ENCODE measurements around the gene ACRBP. TPM values are rescaled to one million over a fixed set of nuclear protein-coding genes. Genes with fewer than 3 reads are reported as not detected.

ACRBP gene
- 1 to 10 TPM; 1.8 to 2.0 TPM for total RNA-seq
- not detected for polyA plus RNA-seq

- H3K36me3 Mint-ChIP-seq: peaks cover 13 to 47% (median 23%) of the 10 kb centered on the region in 3 donors
- peaks cover 9 to 12% (median 11%) of the 10 kb centered on the region in 3 donors for H3K4me1 Mint-ChIP-seq
- H3K27ac Mint-ChIP-seq: peak within 1 kb of the TSS in 3 of 8 donors; percentile 37 to 60 (median 46)
- peaks cover 0 to 10% (median 5%) of the 10 kb centered on the region in 5 donors for H3K9me3 Mint-ChIP-seq
- Histone ChIP-seq H3K4me3 (ENCODE audit: low read length) (no peak within 1 kb of the TSS), H3K36me3 (ENCODE audit: insufficient read depth, low read length) (peaks cover 22% of the 10 kb centered on the region), H3K27me3 (ENCODE audit: insufficient read depth, low read length, poor library complexity, severe bottlenecking) (no peaks in the 10 kb centered on the region), H3K27ac (ENCODE audit: low read depth, low read length) (no peak within 1 kb of the TSS), H3K4me1 (ENCODE audit: insufficient read depth, low read length) (no peaks in the 10 kb centered on the region), H3K9me3 (ENCODE audit: low read length) (no peaks in the 10 kb centered on the region)
- POLR2A ChIA-PET: no interaction called here
- H3K27me3 Mint-ChIP-seq: no peaks in the 10 kb centered on the region
- no peak for DNase-seq
- CTCF ChIA-PET: no interaction called here
- H3K4me3 Mint-ChIP-seq: peak within 1 kb of the TSS in 5 of 7 donors; percentile 12 to 44 (median 34)
These were observed at the start of gene ACRBP for GRCh38 chr12:6647083-6647604. ACRBP (minus strand) TSS chr12:6647432; CDS start chr12:6647366, 66 bp downstream.

- no peak for DNase-seq
- H3K4me1 Mint-ChIP-seq: peaks cover 16 to 23% (median 20%) of the 10 kb centered on the region in 3 donors
- H3K9me3 ChIP-seq (ENCODE audit: low read length): no peaks in the 10 kb centered on the region
- H3K4me3 ChIP-seq (ENCODE audit: low read length): no peak overlapping the region
- H3K4me1 ChIP-seq (ENCODE audit: insufficient read depth, low read length): peaks cover 1% of the 10 kb centered on the region
- H3K27ac Mint-ChIP-seq: peak overlapping the region in 1 of 8 donors; percentile 9
- H3K36me3 ChIP-seq (ENCODE audit: insufficient read depth, low read length): no peaks in the 10 kb centered on the region
- peaks cover 12 to 13% of the 10 kb centered on the region in 2 donors for H3K27me3 Mint-ChIP-seq
- peaks cover 0 to 5% (median 2%) of the 10 kb centered on the region in 3 donors for H3K36me3 Mint-ChIP-seq
- POLR2A ChIA-PET: no interaction called here
- CTCF ChIA-PET: interaction anchor here (0.7 to 1.2 kb wide), 2 partner anchors 68 to 76 kb away, joined by 3 read pairs; no protein-coding TSS in a partner anchor
- peaks cover 8% of the 10 kb centered on the region for H3K27me3 ChIP-seq (ENCODE audit: insufficient read depth, low read length, poor library complexity, severe bottlenecking)
- H3K9me3 Mint-ChIP-seq: no peaks in the 10 kb centered on the region
- H3K4me3 Mint-ChIP-seq: peak overlapping the region in 1 of 7 donors; percentile 73
- no peak overlapping the region for H3K27ac ChIP-seq (ENCODE audit: low read depth, low read length)
These were observed 48.2 kb upstream of the ACRBP start for GRCh38 chr12:6695313-6696045.

GRCh38 chr12:6694701-6695100 lies 47.5 kb upstream of the ACRBP start:
- DNase-seq: no peak
- CTCF ChIA-PET: no interaction called here
- peaks cover 11 to 12% of the 10 kb centered on the region in 2 donors for H3K27me3 Mint-ChIP-seq
- Histone ChIP-seq H3K36me3 (ENCODE audit: insufficient read depth, low read length) (no peaks in the 10 kb centered on the region), H3K4me1 (ENCODE audit: insufficient read depth, low read length) (peaks cover 8% of the 10 kb centered on the region), H3K9me3 (ENCODE audit: low read length) (no peaks in the 10 kb centered on the region), H3K27me3 (ENCODE audit: insufficient read depth, low read length, poor library complexity, severe bottlenecking) (peaks cover 7% of the 10 kb centered on the region), H3K4me3 (ENCODE audit: low read length) (no peak overlapping the region), H3K27ac (ENCODE audit: low read depth, low read length) (no peak overlapping the region)
- H3K4me1 Mint-ChIP-seq: peaks cover 23 to 29% (median 27%) of the 10 kb centered on the region in 3 donors
- H3K36me3 Mint-ChIP-seq: peaks cover 0 to 6% (median 2%) of the 10 kb centered on the region in 3 donors
- H3K4me3 Mint-ChIP-seq: peak overlapping the region in 1 of 7 donors; percentile 73
- no peaks in the 10 kb centered on the region for H3K9me3 Mint-ChIP-seq
- POLR2A ChIA-PET: interaction anchor here (0.5 kb wide), 1 partner anchor 46 kb away, joined by 4 read pairs; no protein-coding TSS in a partner anchor
- peak overlapping the region in 1 of 8 donors; percentile 33 for H3K27ac Mint-ChIP-seq

- Mint-ChIP-seq H3K4me3 (no peak overlapping the region), H3K27ac (peak overlapping the region in 2 of 8 donors; percentile 33 to 96), H3K4me1 (peaks cover 17 to 26% (median 25%) of the 10 kb centered on the region in 3 donors), H3K27me3 (peaks cover 5 to 8% of the 10 kb centered on the region in 2 donors), H3K36me3 (peaks cover 0 to 13% (median 2%) of the 10 kb centered on the region in 3 donors), H3K9me3 (no peaks in the 10 kb centered on the region)
- ChIA-PET POLR2A (no interaction called here), CTCF (no interaction called here)
- no peak for DNase-seq
- Histone ChIP-seq H3K4me3 (ENCODE audit: low read length) (no peak overlapping the region), H3K9me3 (ENCODE audit: low read length) (no peaks in the 10 kb centered on the region), H3K27me3 (ENCODE audit: insufficient read depth, low read length, poor library complexity, severe bottlenecking) (no peaks in the 10 kb centered on the region), H3K27ac (ENCODE audit: low read depth, low read length) (no peak overlapping the region), H3K36me3 (ENCODE audit: insufficient read depth, low read length) (no peaks in the 10 kb centered on the region), H3K4me1 (ENCODE audit: insufficient read depth, low read length) (peaks cover 8% of the 10 kb centered on the region)
These were observed 46.7 kb upstream of the ACRBP start for GRCh38 chr12:6693832-6694355.

GRCh38 chr12:6692888-6693287 lies 45.7 kb upstream of the ACRBP start:
- CTCF ChIA-PET: interaction anchor here (1.2 to 2.0 kb wide), 3 partner anchors 31 to 180 kb away, joined by 3 to 5 read pairs (median 4); partner anchors contain the start of genes COPS7A and SPSB2
- no peak overlapping the region for H3K4me3 ChIP-seq (ENCODE audit: low read length)
- H3K27ac ChIP-seq (ENCODE audit: low read depth, low read length): no peak overlapping the region
- H3K4me1 Mint-ChIP-seq: peaks cover 14 to 29% (median 27%) of the 10 kb centered on the region in 3 donors
- peak overlapping the region in 3 of 8 donors; percentile 5 to 67 (median 8) for H3K27ac Mint-ChIP-seq
- no peaks in the 10 kb centered on the region for H3K9me3 Mint-ChIP-seq
- no peaks in the 10 kb centered on the region for H3K27me3 ChIP-seq (ENCODE audit: insufficient read depth, low read length, poor library complexity, severe bottlenecking)
- no peak for DNase-seq
- H3K4me3 Mint-ChIP-seq: peak overlapping the region in 1 of 7 donors; percentile 4
- peaks cover 0 to 1% of the 10 kb centered on the region in 2 donors for H3K27me3 Mint-ChIP-seq
- no peaks in the 10 kb centered on the region for H3K9me3 ChIP-seq (ENCODE audit: low read length)
- peaks cover 16% of the 10 kb centered on the region for H3K4me1 ChIP-seq (ENCODE audit: insufficient read depth, low read length)
- H3K36me3 ChIP-seq (ENCODE audit: insufficient read depth, low read length): no peaks in the 10 kb centered on the region
- H3K36me3 Mint-ChIP-seq: peaks cover 0 to 18% (median 2%) of the 10 kb centered on the region in 3 donors
- POLR2A ChIA-PET: interaction anchor here (1.2 kb wide), 1 partner anchor 30 kb away, joined by 3 read pairs; no protein-coding TSS in a partner anchor

- ChIA-PET POLR2A (no interaction called here), CTCF (interaction anchor here (1.2 to 2.0 kb wide), 2 partner anchors 33 to 121 kb away, joined by 3 to 5 read pairs; partner anchors contain the start of gene COPS7A)
- Mint-ChIP-seq H3K27me3 (peaks cover 0 to 1% of the 10 kb centered on the region in 2 donors), H3K4me1 (peaks cover 27 to 43% (median 41%) of the 10 kb centered on the region in 3 donors), H3K9me3 (no peaks in the 10 kb centered on the region), H3K36me3 (peaks cover 0 to 29% (median 2%) of the 10 kb centered on the region in 3 donors), H3K4me3 (peak overlapping the region in 1 of 7 donors; percentile 23), H3K27ac (peak overlapping the region in 4 of 8 donors; percentile 30 to 83 (median 60))
- Histone ChIP-seq H3K4me3 (ENCODE audit: low read length) (no peak overlapping the region), H3K4me1 (ENCODE audit: insufficient read depth, low read length) (peaks cover 26% of the 10 kb centered on the region), H3K27ac (ENCODE audit: low read depth, low read length) (no peak overlapping the region), H3K36me3 (ENCODE audit: insufficient read depth, low read length) (no peaks in the 10 kb centered on the region), H3K9me3 (ENCODE audit: low read length) (no peaks in the 10 kb centered on the region), H3K27me3 (ENCODE audit: insufficient read depth, low read length, poor library complexity, severe bottlenecking) (no peaks in the 10 kb centered on the region)
- no peak for DNase-seq
These were observed 44.2 kb upstream of the ACRBP start for GRCh38 chr12:6691473-6691872.

GRCh38 chr12:6688999-6689882 lies 42.0 kb upstream of the ACRBP start, which contains the start of gene ZNF384:
ZNF384 (minus strand) TSS chr12:6689375; CDS start chr12:6679520, 9,855 bp downstream.
- H3K4me1 ChIP-seq (ENCODE audit: insufficient read depth, low read length): peaks cover 36% of the 10 kb centered on the region
- no peaks in the 10 kb centered on the region for H3K27me3 ChIP-seq (ENCODE audit: insufficient read depth, low read length, poor library complexity, severe bottlenecking)
- no peaks in the 10 kb centered on the region for H3K9me3 Mint-ChIP-seq
- H3K36me3 Mint-ChIP-seq: peaks cover 0 to 43% (median 2%) of the 10 kb centered on the region in 3 donors
- DNase-seq: peak; percentile 94 to 98 (median 95)
- CTCF ChIA-PET: interaction anchor here (0.7 to 2.1 kb wide), 22 partner anchors 9 to 202 kb away, joined by 3 to 17 read pairs (median 4); partner anchors contain the start of genes CDCA3, COPS7A, LPAR5 and MLF2
- POLR2A ChIA-PET: interaction anchor here (0.5 to 2.2 kb wide), 42 partner anchors 9 to 419 kb away, joined by 3 to 92 read pairs (median 5); partner anchors contain the start of genes CDCA3, COPS7A, ENO2 and LPAR5
- H3K4me1 Mint-ChIP-seq: peaks cover 50 to 63% (median 55%) of the 10 kb centered on the region in 3 donors
- H3K36me3 ChIP-seq (ENCODE audit: insufficient read depth, low read length): peaks cover 8% of the 10 kb centered on the region
- H3K27me3 Mint-ChIP-seq: peaks cover 0 to 1% of the 10 kb centered on the region in 2 donors
- H3K4me3 ChIP-seq (ENCODE audit: low read length): peak within 1 kb of the TSS; percentile 61
- peak within 1 kb of the TSS; percentile 92 to 99 (median 99) for H3K27ac Mint-ChIP-seq
- H3K27ac ChIP-seq (ENCODE audit: low read depth, low read length): peak within 1 kb of the TSS; percentile 82
- no peaks in the 10 kb centered on the region for H3K9me3 ChIP-seq (ENCODE audit: low read length)
- H3K4me3 Mint-ChIP-seq: peak within 1 kb of the TSS; percentile 85 to 96 (median 94)
